Neural cell (in vitro differentiated cells): ENCODE data around the gene CDH3.

Experiments used
- CTCF ChIP-seq: fragments of 450-650 bp; IDR thresholded peaks from 2 replicates; pipeline ENCODE4 v1.5.1; 2014; ENCODE audit warnings: antibody characterized with exemption, mild to moderate bottlenecking, moderate library complexity; ENCODE audit not compliant: poor library complexity, severe bottlenecking
- EP300 ChIP-seq: fragments of 450-650 bp; conservative IDR thresholded peaks from 2 replicates; pipeline ENCODE4 v1.6.1; 2014; ENCODE audit warnings: antibody characterized with exemption, mild to moderate bottlenecking, moderate library complexity; ENCODE audit not compliant: poor library complexity, severe bottlenecking

- TF ChIP-seq EP300 = no peak
- TF ChIP-seq CTCF = no peak
These were observed 87.1 kb downstream of the CDH3 start for GRCh38 chr16:68732042-68732680.
